PC-9 (cell line): ENCODE results near the gene TJP3.

ENCODE experiments used
- CTCF ChIP-seq: fragments of 200-600 bp; sonication (generic); conservative IDR thresholded peaks from 2 replicates; pipeline ENCODE4 v1.6.1; 2017; ENCODE audit warnings: mixed run types, antibody characterized with exemption, mild to moderate bottlenecking, moderate library complexity
- EZH2 ChIP-seq: fragments of 200-600 bp; sonication (generic); IDR thresholded peaks from 2 replicates; pipeline ENCODE4 v1.8.0; 2017; ENCODE audit warnings: antibody characterized with exemption, low read depth

GRCh38 chr19:3792114-3792513 is 83.9 kb downstream of the TJP3 start:
- no peak for TF ChIP-seq CTCF
- no peak for TF ChIP-seq EZH2
